Spleen (tissue), 7 donors: Measurements from ENCODE around the gene SEPTIN5.

ENCODE experiments used
- POLR2A ChIP-seq, 3 donors: fragments of 450-650 bp; IDR thresholded peaks; one replicate each; pipeline ENCODE4 v1.5.1; 2017; ENCODE audit warnings: antibody characterized with exemption in 3 of 3, mild to moderate bottlenecking in 1 of 3
- POLR2AphosphoS5 ChIP-seq, 3 donors: sonication (generic); formaldehyde crosslinking; IDR thresholded peaks; one replicate each; pipeline ENCODE4 v1.5.1; 2017; ENCODE audit warnings: antibody characterized with exemption in 3 of 3
- TF ChIP-seq, protein P1 (sequence below), 11 experiments: fragments of 200-600 bp in 7 of 11; fragments of 450-650 bp in 4 of 11; sonication (generic) in 4 of 11; IDR thresholded peaks in 8 of 11; conservative IDR thresholded peaks in 3 of 11; 1 replicate in 7 of 11; 2 replicates in 4 of 11; pipeline versions ENCODE4 v1.4.0 to v1.8.0; 2016 to 2021; ENCODE audit warnings: antibody characterized with exemption in 11 of 11, inconsistent platforms in 4 of 11, mild to moderate bottlenecking in 1 of 11
- donor health status: DM: no; HTN: no; CAD: no; lungs with moderate emphysema.
- donor health status: DM: no; HTN: no; CAD: no.
- donor health status: DM: no; HTN: no; CAD: no.

DNA sequence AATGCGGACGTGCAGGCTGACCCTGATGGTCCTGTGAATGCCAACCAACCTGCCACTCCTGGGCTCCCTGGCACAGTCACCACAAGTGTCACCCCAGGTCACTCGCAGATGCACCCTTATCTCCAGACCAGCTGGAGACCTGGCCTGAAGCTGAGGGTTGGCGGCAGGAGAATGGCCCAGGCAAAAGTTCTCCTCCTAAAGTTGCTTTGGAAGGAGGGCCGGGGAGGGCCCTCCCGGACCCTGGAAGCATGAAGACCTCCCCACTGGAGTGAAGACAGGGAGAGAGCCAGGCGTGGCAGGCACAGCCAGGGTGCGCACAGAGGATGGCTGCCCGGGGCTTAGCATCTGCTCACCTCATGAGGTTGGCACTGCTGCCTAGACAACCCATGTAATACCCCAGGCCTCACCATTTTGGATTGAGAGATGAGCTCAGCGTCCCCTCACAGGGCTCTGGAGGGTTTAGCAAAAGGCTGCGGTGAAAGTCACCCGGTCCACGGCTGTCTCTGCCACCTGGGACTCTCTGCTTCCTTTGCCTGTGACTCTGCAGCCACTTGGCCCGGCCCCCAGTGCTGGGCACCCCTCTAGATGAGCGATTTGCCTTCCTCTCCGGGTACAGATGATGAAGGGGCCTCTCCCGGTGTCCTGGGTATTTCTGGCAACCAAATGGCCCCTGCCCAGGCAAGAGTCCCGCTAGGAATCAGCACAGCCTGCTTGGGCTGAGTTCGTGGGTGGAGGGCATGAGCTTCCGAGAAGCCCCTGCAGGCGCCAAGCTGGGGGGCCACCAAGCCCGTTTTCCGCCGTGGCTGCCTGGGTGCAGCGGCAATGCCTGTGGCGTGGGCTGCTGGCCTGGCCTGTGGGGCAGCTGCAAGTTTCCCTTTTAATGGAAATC, 48.3 kb upstream of the SEPTIN5 start:
- TF ChIP-seq, protein P1, sequence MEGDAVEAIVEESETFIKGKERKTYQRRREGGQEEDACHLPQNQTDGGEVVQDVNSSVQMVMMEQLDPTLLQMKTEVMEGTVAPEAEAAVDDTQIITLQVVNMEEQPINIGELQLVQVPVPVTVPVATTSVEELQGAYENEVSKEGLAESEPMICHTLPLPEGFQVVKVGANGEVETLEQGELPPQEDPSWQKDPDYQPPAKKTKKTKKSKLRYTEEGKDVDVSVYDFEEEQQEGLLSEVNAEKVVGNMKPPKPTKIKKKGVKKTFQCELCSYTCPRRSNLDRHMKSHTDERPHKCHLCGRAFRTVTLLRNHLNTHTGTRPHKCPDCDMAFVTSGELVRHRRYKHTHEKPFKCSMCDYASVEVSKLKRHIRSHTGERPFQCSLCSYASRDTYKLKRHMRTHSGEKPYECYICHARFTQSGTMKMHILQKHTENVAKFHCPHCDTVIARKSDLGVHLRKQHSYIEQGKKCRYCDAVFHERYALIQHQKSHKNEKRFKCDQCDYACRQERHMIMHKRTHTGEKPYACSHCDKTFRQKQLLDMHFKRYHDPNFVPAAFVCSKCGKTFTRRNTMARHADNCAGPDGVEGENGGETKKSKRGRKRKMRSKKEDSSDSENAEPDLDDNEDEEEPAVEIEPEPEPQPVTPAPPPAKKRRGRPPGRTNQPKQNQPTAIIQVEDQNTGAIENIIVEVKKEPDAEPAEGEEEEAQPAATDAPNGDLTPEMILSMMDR (IDR thresholded peaks at IDR 0.05 in 8 of 11, conservative IDR thresholded peaks at IDR 0.05 in 3 of 11) = no peak
- TF ChIP-seq POLR2A (IDR thresholded peaks at IDR 0.05) (no peak), POLR2AphosphoS5 (IDR thresholded peaks at IDR 0.05) (no peak)
